Ascending aorta (tissue), 2 donors: ENCODE measurements around the gene BMAL1. TPM values are rescaled to one million over a fixed set of nuclear protein-coding genes. Genes with fewer than 3 reads are reported as not detected.

Experiments
- DNase-seq, 2 donors: peaks; one replicate each; pipeline ENCODE4 v3.0.0-alpha.2; 2019; ENCODE audit warnings: low spot score in 2 of 2
- H3K27ac ChIP-seq, 2 donors: fragments of 200-600 bp; sonication (generic); one replicate each; pipeline ENCODE4 v1.5.1; 2016 to 2017; ENCODE audit warnings: mild to moderate bottlenecking in 1 of 2
- H3K27me3 ChIP-seq: fragments of 200-600 bp; sonication (generic); one replicate; pipeline ENCODE4 v1.5.1; 2017
- H3K36me3 ChIP-seq, 2 donors: fragments of 200-600 bp; sonication (generic); one replicate each; pipeline ENCODE4 v1.5.1; 2016
- H3K4me1 ChIP-seq, 2 donors: fragments of 200-600 bp; sonication (generic); one replicate each; pipeline ENCODE4 v1.5.1; 2016 to 2017; ENCODE audit warnings: mild to moderate bottlenecking in 1 of 2
- H3K4me3 ChIP-seq, 2 donors: fragments of 200-600 bp; sonication (generic); one replicate each; pipeline ENCODE4 v1.5.1; 2016 to 2017; ENCODE audit warnings: mild to moderate bottlenecking in 1 of 2
- H3K9me3 ChIP-seq, 2 donors: fragments of 200-600 bp; sonication (generic); one replicate each; pipeline ENCODE4 v1.5.1; 2016
- intact Hi-C: fragments of 100-400 bp; cut with DNase I; formaldehyde crosslinking; loops from one replicate; pipeline ENCODE4 v1.15.1; 2023
- total RNA-seq: library from RNA; depleted of rRNA; stranded (reverse); fragments of >200 nt; gene quantifications from one replicate; pipeline ENCODE4 v1.1.0, GENCODE V29; 2016
- TF ChIP-seq, protein P1 (sequence below), 3 experiments: fragments of 200-600 bp in 2 of 3; fragments of 450-650 bp in 1 of 3; sonication (generic) in 2 of 3; IDR thresholded peaks; one replicate each; pipeline ENCODE4 v1.5.1; 2016 to 2019; ENCODE audit warnings: antibody characterized with exemption in 3 of 3, mild to moderate bottlenecking in 1 of 3, moderate library complexity in 1 of 3

The BMAL1 gene
- total RNA-seq, 1 donor from 2014 or later, result 15.9 TPM

GRCh38 chr11:13334034-13334786 is 56.6 kb downstream of the BMAL1 start:
- intact Hi-C loops, result loop anchor here (2.0 kb wide), 2 partner anchors 57 to 123 kb away; partner anchors contain the start of gene BMAL1
- no peaks in the 10 kb centered on the region for H3K9me3 ChIP-seq
- no peak overlapping the region for H3K4me3 ChIP-seq
- TF ChIP-seq, protein P1, sequence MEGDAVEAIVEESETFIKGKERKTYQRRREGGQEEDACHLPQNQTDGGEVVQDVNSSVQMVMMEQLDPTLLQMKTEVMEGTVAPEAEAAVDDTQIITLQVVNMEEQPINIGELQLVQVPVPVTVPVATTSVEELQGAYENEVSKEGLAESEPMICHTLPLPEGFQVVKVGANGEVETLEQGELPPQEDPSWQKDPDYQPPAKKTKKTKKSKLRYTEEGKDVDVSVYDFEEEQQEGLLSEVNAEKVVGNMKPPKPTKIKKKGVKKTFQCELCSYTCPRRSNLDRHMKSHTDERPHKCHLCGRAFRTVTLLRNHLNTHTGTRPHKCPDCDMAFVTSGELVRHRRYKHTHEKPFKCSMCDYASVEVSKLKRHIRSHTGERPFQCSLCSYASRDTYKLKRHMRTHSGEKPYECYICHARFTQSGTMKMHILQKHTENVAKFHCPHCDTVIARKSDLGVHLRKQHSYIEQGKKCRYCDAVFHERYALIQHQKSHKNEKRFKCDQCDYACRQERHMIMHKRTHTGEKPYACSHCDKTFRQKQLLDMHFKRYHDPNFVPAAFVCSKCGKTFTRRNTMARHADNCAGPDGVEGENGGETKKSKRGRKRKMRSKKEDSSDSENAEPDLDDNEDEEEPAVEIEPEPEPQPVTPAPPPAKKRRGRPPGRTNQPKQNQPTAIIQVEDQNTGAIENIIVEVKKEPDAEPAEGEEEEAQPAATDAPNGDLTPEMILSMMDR (IDR thresholded peaks at IDR 0.05), result no peak
- DNase-seq, result no peak
- peaks cover 2 to 15% of the 10 kb centered on the region in 2 donors for H3K4me1 ChIP-seq
- no peaks in the 10 kb centered on the region for H3K27me3 ChIP-seq
- H3K36me3 ChIP-seq, result no peaks in the 10 kb centered on the region
- no peak overlapping the region for H3K27ac ChIP-seq

GRCh38 chr11:13335319-13335718 is 57.7 kb downstream of the BMAL1 start:
- DNase-seq, result peak in 1 of 2 donors; percentile 82
- TF ChIP-seq, protein P1 (IDR thresholded peaks at IDR 0.05), result peak; percentile 56 to 84 (median 72)
- no peaks in the 10 kb centered on the region for H3K9me3 ChIP-seq
- H3K4me3 ChIP-seq, result no peak overlapping the region
- intact Hi-C loops, result loop anchor here (2.0 kb wide), 2 partner anchors 59 to 125 kb away; partner anchors contain the start of gene BMAL1
- H3K4me1 ChIP-seq, result peaks cover 2 to 19% of the 10 kb centered on the region in 2 donors
- no peak overlapping the region for H3K27ac ChIP-seq
- no peaks in the 10 kb centered on the region for H3K27me3 ChIP-seq
- H3K36me3 ChIP-seq, result no peaks in the 10 kb centered on the region

DNA sequence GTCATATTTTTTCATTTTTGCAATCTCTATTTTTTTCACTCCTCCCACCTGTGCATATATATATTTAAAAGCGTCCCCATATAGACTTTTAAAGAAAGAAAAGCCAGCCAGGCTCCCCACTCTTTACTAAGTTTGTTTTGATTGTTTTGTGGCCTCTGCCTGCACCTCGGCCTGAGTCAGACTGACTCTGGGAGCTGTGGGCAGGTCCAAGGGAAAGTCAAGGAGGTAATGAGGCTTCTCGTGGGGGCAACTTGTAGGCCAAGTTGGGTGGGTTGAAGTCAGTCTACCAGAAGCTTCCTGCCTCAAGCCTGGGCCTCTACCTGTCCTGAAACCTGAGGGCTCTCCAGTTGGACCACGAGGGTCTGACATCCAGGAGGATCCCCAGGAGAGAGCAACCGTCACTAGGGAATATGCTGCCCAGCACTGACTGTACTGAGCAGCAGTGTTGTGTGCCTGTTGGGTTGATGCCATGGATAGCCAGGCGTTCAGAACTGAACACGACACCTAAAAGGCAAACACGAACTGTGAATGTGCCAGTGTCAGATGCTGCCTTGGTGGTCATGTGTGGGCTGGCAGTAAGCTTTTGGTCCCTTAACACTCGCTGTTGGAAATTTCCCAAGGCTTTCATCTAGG is 58.8 kb downstream of the BMAL1 start:
- Histone ChIP-seq H3K36me3 (no peaks in the 10 kb centered on the region), H3K4me1 (peaks cover 2 to 19% of the 10 kb centered on the region in 2 donors), H3K27me3 (no peaks in the 10 kb centered on the region), H3K9me3 (no peaks in the 10 kb centered on the region), H3K27ac (no peak overlapping the region), H3K4me3 (no peak overlapping the region)
- TF ChIP-seq, protein P1 (IDR thresholded peaks at IDR 0.05), result no peak
- no peak for DNase-seq
- intact Hi-C loops, result no loop called here

DNA sequence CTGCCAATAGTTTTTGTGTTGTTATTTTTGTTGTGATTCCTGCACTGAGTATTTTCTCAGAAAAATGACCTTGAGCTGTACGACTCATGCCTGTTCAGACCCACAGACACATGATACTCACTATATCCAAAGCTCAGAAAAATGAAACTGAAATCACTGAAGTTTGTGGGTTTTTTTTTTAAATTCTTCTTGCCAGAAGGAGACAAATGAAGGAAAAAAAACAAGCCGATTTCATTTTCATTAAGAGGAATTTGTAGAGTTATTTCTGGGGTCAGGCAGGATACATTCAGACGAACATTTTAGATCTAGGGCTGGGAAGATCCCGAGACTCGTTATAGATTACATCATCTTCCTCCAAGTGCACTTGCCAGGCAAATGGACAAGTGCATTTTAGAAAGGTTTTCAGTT is 60.4 kb downstream of the BMAL1 start:
- intact Hi-C loops, result no loop called here
- DNase-seq, result no peak
- peak overlapping the region; percentile 37 to 52 for H3K4me3 ChIP-seq
- H3K4me1 ChIP-seq, result peaks cover 2 to 19% of the 10 kb centered on the region in 2 donors
- no peaks in the 10 kb centered on the region for H3K27me3 ChIP-seq
- peak overlapping the region; percentile 33 to 39 for H3K27ac ChIP-seq
- H3K9me3 ChIP-seq, result no peaks in the 10 kb centered on the region
- TF ChIP-seq, protein P1 (IDR thresholded peaks at IDR 0.05), result no peak
- H3K36me3 ChIP-seq, result no peaks in the 10 kb centered on the region

DNA sequence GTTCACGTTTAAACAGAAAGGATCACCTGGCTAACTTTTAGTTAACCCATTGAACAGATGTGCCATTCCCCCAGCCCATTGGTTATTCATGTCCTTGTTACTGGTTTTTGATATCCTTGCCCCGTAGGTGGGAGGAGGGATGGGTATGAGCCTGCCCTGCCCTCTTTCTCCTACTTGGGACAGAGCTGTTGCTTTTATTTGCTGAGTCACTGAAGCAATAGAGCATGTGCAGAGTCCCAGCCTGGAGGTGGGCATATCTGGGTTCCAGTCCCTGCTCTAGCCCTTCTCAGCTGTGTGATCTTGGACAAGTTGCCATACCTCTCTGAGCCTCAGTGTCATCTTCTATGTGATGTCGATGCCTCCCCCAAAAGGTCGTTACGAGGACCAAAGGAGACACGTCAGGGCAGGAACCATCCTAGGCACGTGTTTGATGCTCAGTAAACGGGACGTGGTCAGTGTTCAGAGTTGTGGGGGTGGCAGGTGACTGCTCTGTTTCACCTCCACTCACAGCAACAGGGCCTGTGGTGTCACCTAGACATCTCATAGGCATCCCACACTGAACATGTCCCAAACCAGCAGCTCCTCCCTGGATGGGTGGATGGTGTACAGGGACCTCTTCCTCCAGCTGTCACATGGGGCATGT is 61.0 kb downstream of the BMAL1 start:
- Histone ChIP-seq H3K4me3 (peak overlapping the region; percentile 37 to 52), H3K9me3 (no peaks in the 10 kb centered on the region), H3K27me3 (no peaks in the 10 kb centered on the region), H3K4me1 (peaks cover 2 to 19% of the 10 kb centered on the region in 2 donors), H3K36me3 (no peaks in the 10 kb centered on the region), H3K27ac (peak overlapping the region; percentile 33 to 39)
- no peak for DNase-seq
- intact Hi-C loops, result no loop called here
- TF ChIP-seq, protein P1 (IDR thresholded peaks at IDR 0.05), result no peak
